ENCODE results near the gene KMT2D.

- TF ChIP-seq CTCF (IDR thresholded peaks at IDR 0.05) (no peak), POLR2A (IDR thresholded peaks at IDR 0.05) (no peak)
Observed at GRCh38 chr12:49108958-49109404, 48.4 kb upstream of the KMT2D start.

All from testis (tissue), 2 donors.